ENCODE measurements around the gene STPG3.

Gene STPG3

DNA sequence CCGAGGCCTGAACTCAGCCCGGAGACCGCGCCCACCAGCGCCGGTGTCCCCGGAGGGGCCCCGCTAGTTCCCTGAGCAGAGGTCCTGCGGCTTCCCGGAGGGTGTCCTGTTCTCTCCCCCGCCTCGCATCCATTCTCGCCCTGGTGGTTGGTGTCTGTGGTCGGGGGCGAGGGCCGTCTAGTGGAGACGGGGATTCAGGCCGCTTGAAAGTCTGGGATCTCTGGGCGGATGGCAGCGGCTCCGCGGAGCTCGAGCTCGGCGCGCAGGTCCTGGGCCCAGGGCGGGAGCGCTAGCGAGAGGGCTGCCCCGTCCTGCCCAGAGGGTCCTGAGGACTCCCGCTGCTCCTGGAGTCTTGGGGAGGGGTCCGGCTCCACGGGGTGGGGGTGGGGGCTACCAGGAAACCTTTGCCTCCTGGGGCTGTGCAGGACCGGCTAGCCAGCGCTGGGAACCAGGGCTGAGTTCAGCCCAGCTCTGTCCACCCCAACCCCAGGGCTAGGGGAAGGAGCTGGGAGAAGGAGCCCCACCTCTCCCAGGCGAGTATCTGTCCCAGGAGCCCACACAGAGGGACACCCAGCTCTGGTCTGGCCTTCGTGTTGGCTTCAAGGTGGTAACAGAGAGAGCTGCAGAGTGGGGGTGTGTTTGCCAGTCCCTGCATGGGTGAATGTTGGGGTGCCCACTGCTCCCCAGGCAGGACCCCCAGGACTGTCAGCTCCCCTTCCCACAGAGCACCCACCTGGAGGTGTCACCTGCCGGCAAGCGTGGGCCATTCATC lies 30.4 kb downstream of the STPG3 start:
- FAIRE-seq = no peak

DNA sequence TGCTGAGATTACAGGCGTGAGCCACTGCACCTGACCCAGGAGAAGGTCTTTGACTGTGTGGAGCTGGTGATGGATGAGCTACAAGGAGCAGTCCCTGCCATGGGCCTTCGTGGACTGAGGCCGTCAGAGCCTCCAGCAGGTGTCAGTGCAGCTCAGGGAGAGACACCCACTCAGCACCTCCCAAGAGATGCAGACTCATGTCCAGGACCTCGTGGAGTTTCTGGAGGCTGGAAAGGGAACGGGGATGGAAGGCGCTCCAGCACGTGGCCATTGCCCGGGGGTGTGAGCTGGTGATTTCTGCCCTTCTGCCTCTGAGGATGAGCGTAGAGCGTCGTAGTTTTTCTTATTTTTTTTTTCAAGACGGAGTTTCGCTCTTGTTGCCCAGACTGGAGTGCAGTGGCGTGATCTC lies 35.9 kb downstream of the STPG3 start:
- FAIRE-seq = no peak

GRCh38 chr9:137293094-137293481 lies 42.0 kb downstream of the STPG3 start:
- FAIRE-seq = no peak

GRCh38 chr9:137293482-137294090 lies 42.5 kb downstream of the STPG3 start:
- peak; percentile 86 for FAIRE-seq

DNA sequence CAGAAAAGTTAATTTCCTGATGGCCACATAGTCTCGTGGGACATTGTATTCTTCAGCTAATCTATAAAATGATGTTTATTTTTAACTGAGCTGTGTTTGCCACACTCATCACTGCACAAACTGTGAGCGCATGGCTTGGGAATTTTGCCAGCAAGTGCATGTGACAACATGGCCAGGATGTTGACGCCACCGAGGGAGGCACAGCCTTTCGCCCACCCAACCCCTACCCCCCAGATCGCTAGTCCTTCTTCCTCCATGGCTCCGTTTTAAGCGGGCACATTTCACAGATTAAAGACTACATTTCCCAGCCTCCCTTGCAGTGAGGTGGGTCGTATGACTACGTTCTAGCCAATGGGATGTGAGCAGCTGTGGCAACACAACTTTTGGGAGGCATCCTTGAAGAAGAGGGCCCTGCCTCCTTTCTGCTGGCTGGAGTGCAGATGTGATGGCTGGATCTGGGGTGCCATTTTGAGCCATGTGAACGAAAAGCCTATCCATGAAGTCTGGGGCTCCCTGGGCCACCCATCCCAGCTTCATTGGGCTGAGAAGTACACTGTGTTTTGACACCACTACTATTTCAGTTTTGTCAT lies 43.1 kb downstream of the STPG3 start:
- no peak for FAIRE-seq

DNA sequence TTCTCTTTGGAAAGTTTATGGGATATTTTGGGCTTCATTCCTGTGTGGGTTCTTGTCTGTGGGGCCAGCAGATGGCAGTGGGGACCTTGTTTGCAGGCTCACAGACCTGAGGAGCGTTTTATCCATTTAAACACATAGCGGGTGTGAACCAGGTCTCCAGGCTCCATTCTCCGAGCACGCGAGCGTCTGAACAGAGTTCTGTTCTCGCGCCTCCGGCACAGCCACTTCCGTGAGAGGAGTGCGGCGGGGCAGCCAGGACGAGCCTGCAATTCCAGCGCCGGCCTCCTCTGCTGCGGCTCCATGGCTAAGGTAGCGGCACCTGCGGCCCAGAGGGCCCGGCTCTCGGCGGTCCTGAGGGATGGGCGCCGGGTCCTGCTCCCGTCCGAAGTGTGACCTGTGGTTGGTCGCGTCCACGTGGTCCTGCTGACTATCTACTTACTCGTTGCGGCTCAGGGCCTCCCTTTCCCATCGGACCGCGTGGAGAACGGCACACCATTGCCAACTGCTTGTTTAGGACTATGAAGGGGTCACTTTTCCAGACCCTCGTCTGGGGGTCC lies 43.7 kb downstream of the STPG3 start:
- FAIRE-seq = no peak

DNA sequence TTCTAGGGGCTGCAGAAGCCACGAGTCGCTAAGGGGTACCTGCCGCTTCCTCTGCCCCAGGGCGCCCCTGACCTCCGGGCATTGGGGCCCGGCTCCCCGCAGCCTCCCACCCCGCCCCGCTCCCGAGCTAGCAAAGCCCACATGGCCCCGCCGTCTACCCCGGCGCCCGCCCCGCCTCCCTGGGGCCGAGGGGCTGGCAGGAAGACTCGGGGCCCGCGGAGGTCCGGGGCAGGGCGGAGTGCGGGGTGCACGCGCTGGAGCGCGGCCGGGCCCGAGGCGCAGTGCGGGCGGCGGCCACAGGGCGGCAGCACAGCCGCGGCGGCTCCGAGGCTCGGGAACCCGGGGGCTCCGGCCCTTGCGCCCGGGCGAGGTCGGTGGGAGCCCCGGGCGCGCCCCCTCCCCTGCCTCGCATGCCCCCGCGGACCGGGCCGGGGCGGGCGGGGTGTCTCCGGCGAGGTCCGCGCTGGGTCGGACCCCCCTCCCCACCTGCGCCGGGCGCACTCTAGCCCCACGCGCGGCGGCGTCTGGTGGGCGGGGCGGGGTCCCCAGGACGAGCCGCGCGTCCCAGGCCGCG lies 44.2 kb downstream of the STPG3 start:
- FAIRE-seq = no peak

- FAIRE-seq = no peak
These were observed 45.0 kb downstream of the STPG3 start for GRCh38 chr9:137295849-137296669.

DNA sequence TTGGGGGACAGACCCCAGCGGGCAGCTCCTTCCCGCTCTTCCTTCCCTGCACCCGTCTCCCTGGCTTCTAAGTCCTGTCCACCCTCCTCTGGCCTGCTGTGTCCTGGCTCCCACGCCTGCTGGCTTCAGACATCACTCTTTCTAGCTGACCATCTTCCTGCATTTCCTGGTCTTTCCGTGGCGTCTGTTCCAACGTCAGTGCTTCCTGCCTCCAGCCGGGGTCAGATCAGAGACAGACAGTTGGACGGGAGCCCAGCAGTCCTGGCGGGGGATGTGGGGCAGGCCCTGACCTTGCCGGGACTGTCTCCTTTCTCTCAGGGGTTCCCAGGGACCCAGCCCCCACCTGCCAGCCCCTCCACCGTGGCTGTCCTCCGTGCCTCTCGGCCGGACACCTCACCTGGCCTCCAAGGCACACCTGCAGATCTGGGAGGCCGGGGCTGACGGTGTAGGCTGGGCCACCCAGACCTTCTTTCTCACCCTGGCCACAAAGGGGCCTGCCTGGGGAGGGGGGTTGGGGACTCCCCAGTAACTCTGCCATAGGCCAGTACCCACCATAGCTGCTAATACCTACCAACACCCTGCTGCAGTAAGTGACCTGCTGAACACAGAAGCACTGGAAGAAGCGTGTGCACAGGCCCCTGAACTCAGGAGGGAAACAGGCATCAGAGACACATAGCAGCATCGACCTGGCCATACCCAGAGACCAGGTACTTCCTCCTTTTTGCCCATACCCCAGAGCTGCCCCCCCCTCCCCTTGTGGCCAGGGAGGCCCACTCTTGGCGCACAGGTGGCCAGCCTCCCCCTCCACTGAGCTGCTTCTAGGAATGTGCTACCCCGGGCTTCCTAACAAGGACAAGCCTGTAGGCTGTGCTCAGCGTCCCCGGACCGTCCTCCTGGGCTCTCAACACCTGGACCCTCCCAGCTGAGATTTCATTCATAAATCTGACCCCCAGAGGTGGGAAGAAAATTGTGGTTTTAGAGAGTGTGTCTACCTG lies 45.9 kb downstream of the STPG3 start:
- no peak for FAIRE-seq

- no peak for FAIRE-seq
These were observed 46.9 kb downstream of the STPG3 start for GRCh38 chr9:137297966-137298365.

DNA sequence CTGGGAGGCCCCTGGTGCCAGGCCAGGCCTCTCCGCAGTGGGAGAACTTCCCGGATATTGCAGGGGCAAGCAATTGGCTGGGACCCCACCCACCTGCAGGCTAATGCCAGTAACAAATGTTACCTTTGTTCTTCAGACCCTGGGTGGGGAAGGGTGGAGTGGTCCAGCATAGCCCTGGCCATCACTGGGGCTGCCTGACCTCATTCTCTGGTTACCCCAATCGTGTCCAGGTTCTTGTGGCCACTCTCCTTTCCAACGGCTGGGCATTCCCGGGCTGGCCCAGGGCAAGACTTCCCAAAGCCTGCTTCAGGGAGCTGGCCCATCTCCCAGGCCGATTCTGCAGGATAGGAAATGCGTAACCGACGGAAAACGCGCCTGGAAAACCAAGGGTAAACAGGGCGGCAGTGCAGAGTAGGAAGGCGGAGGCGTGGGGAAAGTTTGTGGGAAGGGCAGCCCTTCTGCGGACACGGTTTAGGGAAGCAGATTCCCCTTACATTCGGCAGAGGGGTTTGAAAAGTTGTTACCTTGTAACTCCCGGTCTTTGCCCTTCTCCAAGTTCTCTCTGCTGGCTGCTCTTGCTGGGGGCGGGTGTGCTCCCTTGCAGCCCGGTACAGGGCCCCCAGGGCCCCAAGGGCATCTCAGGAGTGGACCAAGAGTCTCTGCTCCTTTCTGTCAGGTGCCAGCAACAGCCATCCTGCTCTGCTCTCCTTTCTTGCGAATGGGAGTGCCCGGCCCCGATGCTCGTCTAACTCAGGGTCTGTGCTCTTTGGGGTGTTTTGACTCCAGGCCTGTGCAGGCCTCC lies 47.5 kb downstream of the STPG3 start:
- no peak for FAIRE-seq

GRCh38 chr9:137299203-137299565 lies 48.1 kb downstream of the STPG3 start:
- FAIRE-seq = no peak

GRCh38 chr9:137299938-137300337 lies 48.9 kb downstream of the STPG3 start:
- FAIRE-seq = no peak

DNA sequence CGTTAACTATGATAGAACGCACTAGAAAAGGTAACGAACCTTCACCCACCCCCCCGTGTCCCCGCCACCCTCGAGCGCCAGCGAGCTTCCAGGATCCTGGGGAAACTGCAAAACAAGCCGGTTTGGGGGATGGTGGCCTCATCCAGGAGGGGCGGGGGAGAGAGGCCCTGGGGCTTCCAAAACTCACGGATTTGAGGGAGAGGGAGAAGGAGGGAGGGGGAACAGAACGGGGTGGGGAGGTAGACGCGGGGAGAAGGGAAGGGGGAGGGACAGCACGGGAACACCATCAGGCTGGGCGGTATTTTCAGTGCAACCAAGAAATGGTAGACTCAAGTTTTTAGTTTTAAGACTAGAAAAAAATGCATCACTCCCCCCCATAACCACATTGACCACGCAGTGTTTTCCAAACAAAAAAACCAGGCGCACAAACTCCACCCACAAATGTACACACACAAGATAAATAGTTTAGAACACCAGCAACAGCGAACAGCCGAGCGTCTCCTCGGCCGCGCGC lies 49.5 kb downstream of the STPG3 start:
- FAIRE-seq = no peak

GRCh38 chr9:137301081-137301947 lies 50.2 kb downstream of the STPG3 start:
- FAIRE-seq = no peak

DNA sequence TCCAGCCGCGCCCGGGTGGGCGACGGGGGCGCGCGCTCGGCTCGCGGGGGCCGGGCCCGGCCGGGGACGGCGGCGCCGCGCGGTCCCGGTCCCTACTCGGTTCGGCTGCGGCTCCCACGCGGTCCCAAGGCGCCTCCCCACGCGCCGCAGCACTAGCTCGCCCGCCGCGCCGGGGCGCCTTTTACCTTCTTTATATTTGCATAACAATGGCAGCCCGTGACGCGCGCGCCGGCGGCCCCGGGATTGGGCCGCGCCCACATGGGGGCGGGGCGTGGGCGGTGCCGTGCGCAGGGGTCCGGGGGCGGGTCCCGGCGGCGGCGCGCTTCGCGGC lies 51.0 kb downstream of the STPG3 start, which contains the start of gene NRARP:
TSS of gene NRARP (minus strand) at position 154 of the 331 bp plus-strand sequence. CDS start 343 bp downstream, outside the sequence.
- FAIRE-seq = no peak

DNA sequence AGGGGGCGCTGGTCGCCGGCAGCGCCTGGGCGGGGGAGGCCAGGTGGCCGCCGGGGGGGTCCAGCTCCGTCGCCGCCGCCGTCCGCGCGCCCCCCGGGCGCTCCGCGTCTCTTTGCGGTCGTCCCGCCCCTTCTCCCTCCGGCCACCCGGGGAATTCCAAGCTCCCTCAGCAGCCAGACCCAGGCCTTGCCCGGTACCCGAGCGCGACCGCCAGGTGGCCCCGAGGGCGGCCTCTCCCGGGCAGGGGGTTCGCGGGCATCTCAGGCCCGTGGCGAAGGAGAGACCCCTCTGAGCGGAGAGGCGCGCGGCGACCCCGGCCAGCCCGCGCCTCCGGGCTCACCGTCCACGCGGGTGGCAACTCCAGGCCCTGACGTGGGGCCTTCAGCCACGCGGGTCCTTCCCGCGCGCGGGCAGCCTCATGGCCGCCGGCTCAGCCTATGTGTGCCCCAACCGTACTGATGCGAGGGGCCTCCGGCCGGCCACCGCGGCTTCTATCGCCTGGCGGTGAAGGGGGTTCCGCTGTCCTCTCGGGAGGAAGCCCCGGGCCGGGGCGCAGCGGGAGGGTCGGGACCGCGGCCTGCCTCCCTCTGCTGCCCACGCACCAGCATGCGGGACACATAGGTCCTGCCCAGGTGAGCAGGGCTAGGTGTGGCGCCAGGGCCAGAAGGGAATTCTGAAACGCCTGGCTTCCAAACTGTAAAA lies 51.5 kb downstream of the STPG3 start:
- no peak for FAIRE-seq
